ENCODE data around the gene CCPG1. TPM values are rescaled to one million over a fixed set of nuclear protein-coding genes. Genes with fewer than 3 reads are reported as not detected.

Gene CCPG1
- total RNA-seq, 1 donor from 2014 or later, result 56.3 TPM

- H3K79me2 ChIP-seq (ENCODE audit: insufficient read depth, low read length), result peaks cover 8% of the 10 kb centered on the region
- no peaks in the 10 kb centered on the region for H3K9me3 ChIP-seq (ENCODE audit: insufficient read depth, low read depth, low read length)
- Mint-ChIP-seq H3K4me1 (ENCODE audit: low read depth, unreplicated experiment) (peaks cover 19% of the 10 kb centered on the region), H3K36me3 (ENCODE audit: low read depth, unreplicated experiment) (no peaks in the 10 kb centered on the region), H3K4me3 (ENCODE audit: unreplicated experiment) (peak overlapping the region; percentile 93), H3K27ac (ENCODE audit: unreplicated experiment) (peak overlapping the region; percentile 84), H3K27me3 (ENCODE audit: low read depth, unreplicated experiment) (no peaks in the 10 kb centered on the region), H3K9me3 (ENCODE audit: unreplicated experiment) (no peaks in the 10 kb centered on the region)
- H2AFZ ChIP-seq (ENCODE audit: low read depth, low read length), result peak overlapping the region; percentile 83
- no peaks in the 10 kb centered on the region for H3K36me3 ChIP-seq (ENCODE audit: insufficient read depth, low read length)
- peak overlapping the region; percentile 88 for H3K9ac ChIP-seq (ENCODE audit: low read length)
- H3K27me3 ChIP-seq (ENCODE audit: insufficient read depth, low read length), result no peaks in the 10 kb centered on the region
- TF ChIP-seq CTCF (IDR thresholded peaks at IDR 0.05; ENCODE audit: insufficient read depth, low read depth, low read length) (no peak), EZH2 (IDR thresholded peaks at IDR 0.05; ENCODE audit: insufficient read depth, low read length) (no peak)
- peak overlapping the region; percentile 83 for H3K4me3 ChIP-seq (ENCODE audit: insufficient read depth, low read depth, low read length)
- DNase-seq (ENCODE audit: low read depth) (peak; percentile 18), FAIRE-seq (no peak)
- H3K4me1 ChIP-seq (ENCODE audit: insufficient read depth, low read length), result peaks cover 5% of the 10 kb centered on the region
- peak overlapping the region; percentile 81 for H3K27ac ChIP-seq (ENCODE audit: low read depth, low read length)
- H3K4me2 ChIP-seq (ENCODE audit: low read length), result peak overlapping the region; percentile 94
- H4K20me1 ChIP-seq (ENCODE audit: insufficient read depth, low read length), result no peaks in the 10 kb centered on the region
These were observed 604 bp downstream of the CCPG1 start for GRCh38 chr15:55407498-55408011.

GRCh38 chr15:55403531-55403930 is 4.6 kb downstream of the CCPG1 start:
- Histone ChIP-seq H3K9ac (ENCODE audit: low read length) (no peak overlapping the region), H3K4me2 (ENCODE audit: low read length) (no peak overlapping the region)
- no peak overlapping the region for H3K4me3 Mint-ChIP-seq (ENCODE audit: unreplicated experiment)

More at GRCh38 chr15:55403531-55403930, 4.6 kb downstream of the CCPG1 start:
- no peaks in the 10 kb centered on the region for H3K27me3 Mint-ChIP-seq (ENCODE audit: low read depth, unreplicated experiment)
- peaks cover 2% of the 10 kb centered on the region for H3K36me3 Mint-ChIP-seq (ENCODE audit: low read depth, unreplicated experiment)
- DNase-seq (ENCODE audit: low read depth) (peak; percentile 37), FAIRE-seq (no peak)
- Histone ChIP-seq H3K9me3 (ENCODE audit: insufficient read depth, low read depth, low read length) (no peaks in the 10 kb centered on the region), H2AFZ (ENCODE audit: low read depth, low read length) (no peak overlapping the region), H3K4me1 (ENCODE audit: insufficient read depth, low read length) (peaks cover 5% of the 10 kb centered on the region), H3K27ac (ENCODE audit: low read depth, low read length) (no peak overlapping the region), H3K27me3 (ENCODE audit: insufficient read depth, low read length) (no peaks in the 10 kb centered on the region), H4K20me1 (ENCODE audit: insufficient read depth, low read length) (no peaks in the 10 kb centered on the region), H3K79me2 (ENCODE audit: insufficient read depth, low read length) (peaks cover 8% of the 10 kb centered on the region), H3K36me3 (ENCODE audit: insufficient read depth, low read length) (no peaks in the 10 kb centered on the region), H3K4me3 (ENCODE audit: insufficient read depth, low read depth, low read length) (no peak overlapping the region)
- TF ChIP-seq CTCF (IDR thresholded peaks at IDR 0.05; ENCODE audit: insufficient read depth, low read depth, low read length) (no peak), EZH2 (IDR thresholded peaks at IDR 0.05; ENCODE audit: insufficient read depth, low read length) (no peak)
- peaks cover 3% of the 10 kb centered on the region for H3K9me3 Mint-ChIP-seq (ENCODE audit: unreplicated experiment)
- H3K27ac Mint-ChIP-seq (ENCODE audit: unreplicated experiment), result peak overlapping the region; percentile 87
- peaks cover 21% of the 10 kb centered on the region for H3K4me1 Mint-ChIP-seq (ENCODE audit: low read depth, unreplicated experiment)

All from astrocyte (in vitro differentiated cells and primary cell).